ENCODE results near the gene UBE2J1. TPM values are rescaled to one million over a fixed set of nuclear protein-coding genes. Genes with fewer than 3 reads are reported as not detected.

UBE2J1 gene
- total and polyA plus RNA-seq, 7 experiments from 2014 or later, result 18.8 to 47.7 (median 27.7) TPM

DNA sequence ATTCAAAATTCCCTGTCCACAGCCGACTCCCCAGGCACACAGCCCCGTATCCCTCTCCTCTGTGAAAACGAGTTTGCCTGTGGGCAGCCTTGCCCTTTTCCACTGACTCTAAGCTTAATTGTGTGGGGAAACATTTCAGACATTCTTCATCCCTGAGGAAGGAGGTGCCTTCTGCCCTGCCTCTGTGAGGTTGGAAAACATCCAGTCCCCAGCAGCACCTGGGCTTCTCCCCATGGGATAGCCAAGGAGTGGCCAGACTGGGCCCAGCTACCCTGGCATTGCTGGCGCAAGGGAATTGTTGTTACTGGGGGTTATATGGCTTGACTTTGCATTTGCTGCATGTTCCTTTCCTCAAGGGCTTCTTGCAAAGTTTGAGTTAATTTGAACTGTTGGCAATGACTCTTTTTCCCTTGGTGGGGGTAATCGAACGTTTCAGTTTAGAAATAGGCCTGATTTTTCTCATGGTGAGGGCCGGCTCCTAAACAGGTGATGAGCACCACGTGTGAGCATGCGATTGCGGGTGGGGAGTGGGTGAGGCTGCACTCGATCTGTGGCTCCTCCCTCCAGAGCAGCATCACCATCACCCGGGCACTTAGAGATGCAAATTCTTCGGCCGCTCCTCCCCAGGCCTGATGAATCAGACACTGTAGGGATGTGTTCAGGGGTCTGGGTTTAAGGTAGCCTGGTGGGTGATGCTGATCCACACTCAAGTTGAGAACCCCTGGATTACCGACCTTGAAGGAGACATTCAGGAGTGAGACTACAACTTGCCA, 67.4 kb downstream of the UBE2J1 start:
- Histone ChIP-seq H3K36me3 (ENCODE audit: control insufficient read depth in 2 of 3, insufficient read depth in 3 of 3, low read length in 3 of 3) (no peaks in the 10 kb centered on the region), H3K27me3 (ENCODE audit: control insufficient read depth in 2 of 2, insufficient read depth in 2 of 2, low read length in 2 of 2) (no peaks in the 10 kb centered on the region), H3K4me1 (ENCODE audit: control insufficient read depth in 2 of 2, insufficient read depth in 2 of 2, low read length in 2 of 2) (no peaks in the 10 kb centered on the region), H3K4me3 (ENCODE audit: low read length) (no peak overlapping the region), H3K9me3 (ENCODE audit: control insufficient read depth in 2 of 3, low read length in 3 of 3) (no peaks in the 10 kb centered on the region), H3K27ac (ENCODE audit: low read depth, low read length) (no peak overlapping the region)
- no peaks in the 10 kb centered on the region for H3K27me3 Mint-ChIP-seq
- ChIA-PET CTCF (no interaction called here), POLR2A (no interaction called here)
- DNase-seq, result no peak
- intact Hi-C loops (cut with micrococcal nuclease), result loop anchor here in 1 of 2 donors (5.0 kb wide), 2 partner anchors 42 to 87 kb away; no protein-coding TSS in a partner anchor
- no peak overlapping the region for H3K4me3 Mint-ChIP-seq
- ATAC-seq, result no peak
- H3K4me1 Mint-ChIP-seq, result peaks cover 0 to 11% (median 0%) of the 10 kb centered on the region in 7 donors
- H3K36me3 Mint-ChIP-seq, result no peaks in the 10 kb centered on the region
- H3K27ac Mint-ChIP-seq, result no peak overlapping the region
- H3K9me3 Mint-ChIP-seq, result no peaks in the 10 kb centered on the region

DNA sequence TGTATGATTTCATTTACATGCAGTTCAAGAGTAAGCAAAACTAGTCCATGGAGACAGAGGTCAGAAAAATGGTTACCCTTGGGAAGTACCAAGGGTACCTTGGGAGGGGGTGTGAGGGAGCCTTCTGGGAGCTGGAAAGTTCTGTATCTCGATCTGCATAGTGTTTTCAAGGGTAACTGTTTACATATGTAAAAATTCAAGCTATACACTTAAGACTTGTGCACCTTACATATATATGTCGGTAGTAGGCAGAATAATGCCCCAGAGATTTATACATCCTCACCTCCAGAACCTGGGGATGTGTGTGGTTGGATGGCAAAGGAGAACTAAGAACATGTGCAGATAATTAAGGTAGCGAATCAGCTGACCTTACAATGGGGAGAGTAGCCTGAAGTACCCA, 68.4 kb downstream of the UBE2J1 start:
- no peaks in the 10 kb centered on the region for H3K9me3 ChIP-seq (ENCODE audit: control insufficient read depth in 2 of 3, low read length in 3 of 3)
- Mint-ChIP-seq H3K27me3 (no peaks in the 10 kb centered on the region), H3K36me3 (no peaks in the 10 kb centered on the region), H3K4me1 (peaks cover 0 to 11% (median 0%) of the 10 kb centered on the region in 7 donors), H3K4me3 (no peak overlapping the region), H3K9me3 (no peaks in the 10 kb centered on the region), H3K27ac (peak overlapping the region in 1 of 9 donors; percentile 31)
- CTCF ChIA-PET, result no interaction called here
- no peak overlapping the region for H3K4me3 ChIP-seq (ENCODE audit: low read length)
- no peaks in the 10 kb centered on the region for H3K27me3 ChIP-seq (ENCODE audit: control insufficient read depth in 2 of 2, insufficient read depth in 2 of 2, low read length in 2 of 2)
- no peak for ATAC-seq
- POLR2A ChIA-PET, result no interaction called here
- DNase-seq, result no peak
- no peaks in the 10 kb centered on the region for H3K36me3 ChIP-seq (ENCODE audit: control insufficient read depth in 2 of 3, insufficient read depth in 3 of 3, low read length in 3 of 3)
- intact Hi-C loops (cut with micrococcal nuclease), result loop anchor here in 1 of 2 donors (5.0 kb wide), 2 partner anchors 43 to 88 kb away; no protein-coding TSS in a partner anchor
- no peaks in the 10 kb centered on the region for H3K4me1 ChIP-seq (ENCODE audit: control insufficient read depth in 2 of 2, insufficient read depth in 2 of 2, low read length in 2 of 2)
- no peak overlapping the region for H3K27ac ChIP-seq (ENCODE audit: low read depth, low read length)

DNA sequence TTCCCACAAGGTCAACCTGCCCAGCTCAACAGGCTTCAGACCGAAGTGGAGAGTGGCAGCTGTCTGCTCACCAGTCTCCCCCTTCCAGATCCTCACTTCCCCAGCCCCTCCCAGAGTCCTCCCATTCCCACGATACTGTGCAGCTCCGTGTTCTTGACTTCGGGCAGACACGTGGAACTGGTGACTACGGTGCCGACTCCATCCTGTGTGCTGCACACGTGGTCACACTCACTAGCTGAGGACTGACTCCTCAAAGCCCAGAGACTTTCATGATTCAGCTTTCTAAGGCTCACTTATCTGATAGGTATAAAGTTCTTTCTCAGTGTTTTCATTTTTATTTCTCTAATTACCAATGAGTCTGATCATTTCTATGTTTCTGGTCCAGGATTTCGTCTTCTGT, 69.8 kb downstream of the UBE2J1 start:
- Histone ChIP-seq H3K4me3 (ENCODE audit: low read length) (no peak overlapping the region), H3K27ac (ENCODE audit: low read depth, low read length) (no peak overlapping the region), H3K36me3 (ENCODE audit: control insufficient read depth in 2 of 3, insufficient read depth in 3 of 3, low read length in 3 of 3) (no peaks in the 10 kb centered on the region), H3K27me3 (ENCODE audit: control insufficient read depth in 2 of 2, insufficient read depth in 2 of 2, low read length in 2 of 2) (no peaks in the 10 kb centered on the region), H3K4me1 (ENCODE audit: control insufficient read depth in 2 of 2, insufficient read depth in 2 of 2, low read length in 2 of 2) (no peaks in the 10 kb centered on the region), H3K9me3 (ENCODE audit: control insufficient read depth in 2 of 3, low read length in 3 of 3) (no peaks in the 10 kb centered on the region)
- Mint-ChIP-seq H3K36me3 (no peaks in the 10 kb centered on the region), H3K27me3 (peaks cover 0 to 2% (median 0%) of the 10 kb centered on the region in 5 donors), H3K4me3 (no peak overlapping the region), H3K4me1 (peaks cover 0 to 8% (median 0%) of the 10 kb centered on the region in 7 donors), H3K9me3 (no peaks in the 10 kb centered on the region), H3K27ac (no peak overlapping the region)
- CTCF ChIA-PET, result no interaction called here
- intact Hi-C loops (cut with micrococcal nuclease), result loop anchor here in 1 of 2 donors (5.0 kb wide), 2 partner anchors 45 to 90 kb away; no protein-coding TSS in a partner anchor
- POLR2A ChIA-PET, result no interaction called here
- ATAC-seq (no peak), DNase-seq (no peak)

DNA sequence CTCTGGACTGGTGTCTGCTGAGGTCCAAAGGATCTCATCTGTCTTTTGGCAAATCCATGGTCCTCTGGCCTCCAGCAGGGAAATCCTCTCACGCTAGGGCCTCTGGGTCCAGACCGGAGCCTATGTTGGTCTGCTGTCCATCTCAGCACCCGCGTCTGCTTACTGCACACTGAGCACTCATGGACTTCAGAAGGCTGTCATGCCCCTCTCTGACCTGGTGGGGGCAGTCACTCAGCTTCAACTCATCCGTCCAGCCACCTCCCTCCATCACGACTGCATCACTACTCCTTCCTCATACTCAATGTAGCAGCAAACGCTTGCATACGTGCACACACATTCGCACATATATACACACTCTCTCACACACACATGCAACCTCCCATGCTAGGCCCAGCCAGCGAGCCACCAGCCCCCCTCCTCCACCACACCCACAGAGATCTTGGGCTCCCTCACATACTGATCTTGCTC, 70.7 kb downstream of the UBE2J1 start:
- Mint-ChIP-seq H3K4me1 (peaks cover 0 to 7% (median 0%) of the 10 kb centered on the region in 7 donors), H3K27ac (no peak overlapping the region), H3K27me3 (peaks cover 0 to 9% (median 0%) of the 10 kb centered on the region in 5 donors), H3K9me3 (no peaks in the 10 kb centered on the region), H3K4me3 (no peak overlapping the region), H3K36me3 (no peaks in the 10 kb centered on the region)
- peak in 2 of 9 donors; percentile 9 to 35 for DNase-seq
- Histone ChIP-seq H3K4me1 (ENCODE audit: control insufficient read depth in 2 of 2, insufficient read depth in 2 of 2, low read length in 2 of 2) (no peaks in the 10 kb centered on the region), H3K27me3 (ENCODE audit: control insufficient read depth in 2 of 2, insufficient read depth in 2 of 2, low read length in 2 of 2) (no peaks in the 10 kb centered on the region), H3K36me3 (ENCODE audit: control insufficient read depth in 2 of 3, insufficient read depth in 3 of 3, low read length in 3 of 3) (no peaks in the 10 kb centered on the region), H3K27ac (ENCODE audit: low read depth, low read length) (no peak overlapping the region), H3K9me3 (ENCODE audit: control insufficient read depth in 2 of 3, low read length in 3 of 3) (no peaks in the 10 kb centered on the region), H3K4me3 (ENCODE audit: low read length) (no peak overlapping the region)
- CTCF ChIA-PET, result no interaction called here
- POLR2A ChIA-PET, result no interaction called here
- intact Hi-C loops (cut with micrococcal nuclease), result loop anchor here in 1 of 2 donors (5.0 kb wide), 2 partner anchors 45 to 90 kb away; no protein-coding TSS in a partner anchor
- ATAC-seq, result peak; percentile 87

DNA sequence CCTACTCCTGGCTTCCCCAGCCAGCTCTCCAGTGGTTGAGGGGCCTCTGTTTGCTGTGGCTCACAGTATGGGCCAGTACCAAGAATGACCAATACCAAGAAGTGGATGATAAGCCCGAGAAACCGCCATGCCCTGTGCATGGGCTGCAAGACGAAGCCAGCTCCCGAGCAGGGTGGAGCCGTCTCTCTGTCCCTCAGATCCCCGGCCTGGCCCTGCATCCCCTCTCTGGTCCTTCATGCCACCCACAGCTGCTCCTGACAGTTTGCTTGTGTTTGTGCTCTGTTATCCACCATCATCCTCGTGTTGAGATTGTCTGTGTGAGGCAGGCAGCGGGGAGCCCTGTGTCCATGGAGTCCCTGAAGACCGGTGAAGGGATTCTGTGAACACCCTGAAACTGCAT, 73.6 kb downstream of the UBE2J1 start:
- no peaks in the 10 kb centered on the region for H3K36me3 Mint-ChIP-seq
- Histone ChIP-seq H3K36me3 (ENCODE audit: control insufficient read depth in 2 of 3, insufficient read depth in 3 of 3, low read length in 3 of 3) (no peaks in the 10 kb centered on the region), H3K27me3 (ENCODE audit: control insufficient read depth in 2 of 2, insufficient read depth in 2 of 2, low read length in 2 of 2) (no peaks in the 10 kb centered on the region), H3K9me3 (ENCODE audit: control insufficient read depth in 2 of 3, low read length in 3 of 3) (no peaks in the 10 kb centered on the region), H3K4me3 (ENCODE audit: low read length) (no peak overlapping the region), H3K4me1 (ENCODE audit: control insufficient read depth in 2 of 2, insufficient read depth in 2 of 2, low read length in 2 of 2) (no peaks in the 10 kb centered on the region), H3K27ac (ENCODE audit: low read depth, low read length) (no peak overlapping the region)
- ATAC-seq (no peak), DNase-seq (no peak)
- POLR2A ChIA-PET, result no interaction called here
- no peaks in the 10 kb centered on the region for H3K9me3 Mint-ChIP-seq
- peaks cover 0 to 7% (median 0%) of the 10 kb centered on the region in 7 donors for H3K4me1 Mint-ChIP-seq
- CTCF ChIA-PET, result no interaction called here
- H3K27me3 Mint-ChIP-seq, result peaks cover 0 to 9% (median 0%) of the 10 kb centered on the region in 5 donors
- H3K27ac Mint-ChIP-seq, result no peak overlapping the region
- intact Hi-C loops (cut with micrococcal nuclease), result no loop called here
- H3K4me3 Mint-ChIP-seq, result no peak overlapping the region

Other genes with a start within 250 kb of the UBE2J1 start
- gene SRSF12, start 234.7 kb downstream of the UBE2J1 start, total RNA-seq, result under 1 TPM in 1 of 5 experiments, not detected in 4; 0.56 TPM
- under 1 TPM in 1 of 2 donors, not detected in 1; 0.05 TPM for gene SRSF12, start 234.7 kb downstream of the UBE2J1 start, polyA plus RNA-seq
- 10 to 100 TPM in 2 of 5 experiments, 1 to 10 TPM in 3; 4.6 to 12.7 (median 9.5) TPM for gene PM20D2, start 206.7 kb downstream of the UBE2J1 start, total RNA-seq
- gene PM20D2, start 206.7 kb downstream of the UBE2J1 start, polyA plus RNA-seq, result 1 to 10 TPM; 7.1 to 7.3 TPM
- not detected for gene GABRR1, start 135.4 kb downstream of the UBE2J1 start, total RNA-seq
- gene GABRR1, start 135.4 kb downstream of the UBE2J1 start, polyA plus RNA-seq, result not detected
- gene GABRR2, start 37.4 kb downstream of the UBE2J1 start, total RNA-seq, result 1 to 10 TPM in 3 of 5 experiments, under 1 TPM in 2; 0.40 to 1.9 (median 1.5) TPM
- not detected for gene GABRR2, start 37.4 kb downstream of the UBE2J1 start, polyA plus RNA-seq
- 10 to 100 TPM in 2 of 5 experiments, 1 to 10 TPM in 3; 7.3 to 12.1 (median 9.6) TPM for gene RRAGD, start 59.6 kb upstream of the UBE2J1 start, total RNA-seq
- 1 to 10 TPM; 2.4 to 3.2 TPM for gene RRAGD, start 59.6 kb upstream of the UBE2J1 start, polyA plus RNA-seq
- 1 to 10 TPM; 3.1 to 6.6 (median 3.8) TPM for gene ANKRD6, start 80.4 kb upstream of the UBE2J1 start, total RNA-seq
- gene ANKRD6, start 80.4 kb upstream of the UBE2J1 start, polyA plus RNA-seq, result 1 to 10 TPM in 1 of 2 donors, under 1 TPM in 1; 0.71 to 2.2 TPM